GM12801 (cell line): ENCODE data around the gene APCDD1L.

Source experiments
- TF ChIP-seq, protein P1 (sequence below): IDR thresholded peaks from one replicate; pipeline ENCODE4 v1.5.1; 2011; ENCODE audit warnings: control low read depth; ENCODE audit not compliant: insufficient read length; ENCODE audit errors: extremely low read depth

The APCDD1L gene

DNA sequence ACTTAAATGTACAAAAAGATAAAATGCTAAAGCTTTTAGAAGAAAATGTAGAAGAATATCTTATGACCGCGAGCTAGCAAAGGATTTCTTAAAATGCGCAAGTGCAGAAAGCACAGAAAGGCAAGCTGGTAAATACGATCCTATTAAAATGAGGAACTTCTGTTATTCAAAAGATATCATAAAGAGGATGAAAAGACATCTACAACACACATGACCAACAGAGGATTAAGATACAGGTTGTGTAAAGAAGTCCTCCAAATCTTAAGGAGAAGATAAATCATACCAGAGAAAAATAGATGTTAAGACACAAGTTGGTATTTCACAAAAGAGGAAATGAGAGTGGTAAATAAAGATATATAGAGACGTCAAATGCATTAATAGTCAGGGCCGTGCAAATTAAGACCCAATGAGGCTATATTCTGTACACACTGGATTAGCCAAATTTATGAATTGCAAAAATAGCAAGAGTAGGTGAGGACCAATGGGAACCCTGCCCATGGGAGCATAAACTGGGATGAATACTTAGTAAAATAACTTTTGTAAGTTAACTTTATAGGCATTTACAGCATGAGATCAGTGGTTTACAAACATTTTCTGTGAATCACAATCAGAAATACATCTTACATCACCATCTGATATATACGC is 23.0 kb downstream of the APCDD1L start:
- TF ChIP-seq, protein P1, sequence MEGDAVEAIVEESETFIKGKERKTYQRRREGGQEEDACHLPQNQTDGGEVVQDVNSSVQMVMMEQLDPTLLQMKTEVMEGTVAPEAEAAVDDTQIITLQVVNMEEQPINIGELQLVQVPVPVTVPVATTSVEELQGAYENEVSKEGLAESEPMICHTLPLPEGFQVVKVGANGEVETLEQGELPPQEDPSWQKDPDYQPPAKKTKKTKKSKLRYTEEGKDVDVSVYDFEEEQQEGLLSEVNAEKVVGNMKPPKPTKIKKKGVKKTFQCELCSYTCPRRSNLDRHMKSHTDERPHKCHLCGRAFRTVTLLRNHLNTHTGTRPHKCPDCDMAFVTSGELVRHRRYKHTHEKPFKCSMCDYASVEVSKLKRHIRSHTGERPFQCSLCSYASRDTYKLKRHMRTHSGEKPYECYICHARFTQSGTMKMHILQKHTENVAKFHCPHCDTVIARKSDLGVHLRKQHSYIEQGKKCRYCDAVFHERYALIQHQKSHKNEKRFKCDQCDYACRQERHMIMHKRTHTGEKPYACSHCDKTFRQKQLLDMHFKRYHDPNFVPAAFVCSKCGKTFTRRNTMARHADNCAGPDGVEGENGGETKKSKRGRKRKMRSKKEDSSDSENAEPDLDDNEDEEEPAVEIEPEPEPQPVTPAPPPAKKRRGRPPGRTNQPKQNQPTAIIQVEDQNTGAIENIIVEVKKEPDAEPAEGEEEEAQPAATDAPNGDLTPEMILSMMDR: no peak

- TF ChIP-seq, protein P1: no peak
These were observed 29.0 kb downstream of the APCDD1L start for GRCh38 chr20:58486207-58486606.

DNA sequence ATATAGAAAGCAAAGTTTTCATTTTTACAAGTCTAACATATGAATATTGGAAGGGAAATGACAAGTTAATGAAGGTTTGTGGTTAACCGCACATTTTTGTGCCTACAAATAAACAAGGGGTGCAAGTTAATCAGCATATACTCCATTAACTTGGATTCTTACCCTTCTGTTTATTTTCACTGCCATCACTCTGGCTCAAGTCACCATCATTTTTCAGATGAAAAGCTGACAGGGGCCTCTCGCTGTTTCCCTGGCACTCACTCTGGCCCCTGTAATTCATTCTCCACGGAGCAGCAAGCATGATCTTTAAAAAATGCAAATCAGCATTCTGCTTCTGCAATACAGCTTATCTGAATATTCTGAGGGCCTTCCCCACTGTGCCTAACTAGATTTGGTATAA is 29.8 kb downstream of the APCDD1L start:
- TF ChIP-seq, protein P1: no peak

GRCh38 chr20:58483470-58483869 is 31.7 kb downstream of the APCDD1L start:
- TF ChIP-seq, protein P1: no peak

GRCh38 chr20:58483051-58483450 is 32.1 kb downstream of the APCDD1L start:
- TF ChIP-seq, protein P1: no peak

DNA sequence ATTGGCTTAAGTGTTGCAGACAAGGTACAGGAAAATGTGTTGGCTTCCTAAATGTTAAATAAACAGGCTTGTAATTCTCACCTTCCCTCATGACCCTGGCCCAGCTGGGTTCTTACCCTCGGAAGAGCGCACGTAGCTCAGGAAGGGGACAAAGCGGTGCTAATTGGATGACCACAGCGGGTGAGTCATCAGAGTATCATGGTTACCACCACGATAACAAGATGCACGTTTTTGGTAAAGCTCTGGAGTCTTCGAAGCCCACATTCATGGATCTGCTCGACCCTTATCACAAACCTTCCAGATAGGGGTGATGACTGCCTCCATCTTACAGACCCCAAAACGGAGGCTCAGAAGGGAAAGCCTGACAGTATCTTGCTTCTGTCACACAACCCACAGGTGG is 32.8 kb downstream of the APCDD1L start:
- TF ChIP-seq, protein P1: no peak

DNA sequence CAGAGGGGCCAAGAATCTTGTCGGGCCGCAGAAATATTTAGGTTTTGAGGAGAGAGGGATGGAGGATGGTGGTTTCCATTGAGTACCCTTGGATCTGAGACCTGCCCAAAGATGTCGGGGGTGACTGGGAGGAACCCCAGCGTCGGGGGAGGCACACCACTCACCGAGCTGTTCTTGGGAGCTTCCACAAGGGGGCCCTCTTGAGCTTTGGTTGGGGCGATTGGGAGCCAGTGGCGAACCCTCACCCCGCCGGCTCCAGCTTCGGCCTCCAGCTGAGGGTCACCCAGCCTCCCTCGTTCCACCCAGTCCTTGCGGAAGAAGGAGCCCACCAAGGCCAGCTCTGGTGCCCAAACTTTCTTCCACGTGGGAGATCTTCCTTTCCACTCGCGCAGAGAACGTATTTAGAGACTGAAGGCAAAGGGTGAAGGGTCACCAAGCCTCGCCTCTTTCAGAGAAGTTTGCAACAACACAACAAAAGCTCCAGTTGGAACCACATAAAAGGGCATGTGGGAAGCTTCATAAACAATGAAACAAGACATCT is 33.6 kb downstream of the APCDD1L start:
- TF ChIP-seq, protein P1: no peak
